Measurements from ENCODE around the gene LAMB1. TPM values are rescaled to one million over a fixed set of nuclear protein-coding genes. Genes with fewer than 3 reads are reported as not detected.

LAMB1 gene
- total RNA-seq, 1 experiment from 2014 or later, result 431 TPM

- intact Hi-C loops (cut with micrococcal nuclease; ENCODE audit: unreplicated experiment), result no loop called here
- Mint-ChIP-seq H3K9me3 (ENCODE audit: unreplicated experiment) (no peaks in the 10 kb centered on the region), H3K36me3 (ENCODE audit: insufficient read depth, unreplicated experiment) (no peaks in the 10 kb centered on the region), H3K27ac (ENCODE audit: unreplicated experiment) (peak overlapping the region; percentile 23), H3K4me1 (ENCODE audit: low read depth, unreplicated experiment) (peaks cover 43% of the 10 kb centered on the region), H3K4me3 (ENCODE audit: unreplicated experiment) (no peak overlapping the region), H3K27me3 (ENCODE audit: insufficient read depth, unreplicated experiment) (no peaks in the 10 kb centered on the region)
- no peak for DNase-seq
- ChIA-PET POLR2A (no interaction called here), CTCF (interaction anchor here (0.6 kb wide), 1 partner anchor 10 kb away, joined by 3 read pairs; no protein-coding TSS in a partner anchor)
- Histone ChIP-seq H3K4me1 (peaks cover 45% of the 10 kb centered on the region), H3K27me3 (replicated peaks; ENCODE audit: control insufficient read depth, insufficient read depth, low read length) (no peaks in the 10 kb centered on the region), H3K36me3 (ENCODE audit: control insufficient read depth, insufficient read depth, low read length) (no peaks in the 10 kb centered on the region), H3K4me3 (ENCODE audit: low read depth, low read length) (no peak overlapping the region), H3K9me3 (no peaks in the 10 kb centered on the region)
- no peak for TF ChIP-seq CTCF (IDR thresholded peaks at IDR 0.05; ENCODE audit: insufficient read depth in 1 of 2, low read depth in 1 of 2, low read length in 1 of 2, severe bottlenecking in 1 of 2, unreplicated experiment in 1 of 2)
- no TSS peak for BruUV-seq (replicated peaks)
Measured at GRCh38 chr7:108029034-108029433, 26.1 kb upstream of the LAMB1 start.

DNA sequence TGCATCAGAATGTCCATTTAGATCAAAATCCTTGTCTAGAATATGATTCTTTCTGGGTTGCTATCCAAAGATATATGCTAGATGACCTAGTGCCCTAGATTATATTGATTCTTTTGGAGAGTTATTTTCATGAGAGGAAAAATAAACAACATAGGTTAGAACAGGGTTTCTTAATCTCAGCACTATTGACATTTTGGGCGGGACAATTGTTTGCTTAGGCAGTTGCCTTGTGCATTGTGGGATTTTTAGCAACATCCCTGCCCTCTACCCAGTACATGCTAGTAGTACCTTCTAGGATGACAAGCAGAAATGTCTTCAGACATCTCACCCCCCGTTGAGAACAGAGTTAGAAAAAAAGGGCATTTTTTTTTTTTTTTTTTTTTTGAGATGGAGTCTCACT lies 25.1 kb upstream of the LAMB1 start:
- DNase-seq, result peak; percentile 44 to 54
- H3K4me1 ChIP-seq, result peaks cover 36% of the 10 kb centered on the region
- TF ChIP-seq CTCF (IDR thresholded peaks at IDR 0.05; ENCODE audit: insufficient read depth in 1 of 2, low read depth in 1 of 2, low read length in 1 of 2, severe bottlenecking in 1 of 2, unreplicated experiment in 1 of 2), result no peak
- no peak overlapping the region for H3K4me3 ChIP-seq (ENCODE audit: low read depth, low read length)
- intact Hi-C loops (cut with micrococcal nuclease; ENCODE audit: unreplicated experiment), result loop anchor here (1.0 kb wide), 1 partner anchor 13 kb away; no protein-coding TSS in a partner anchor
- peaks cover 34% of the 10 kb centered on the region for H3K4me1 Mint-ChIP-seq (ENCODE audit: low read depth, unreplicated experiment)
- H3K9me3 ChIP-seq, result no peaks in the 10 kb centered on the region
- H3K36me3 Mint-ChIP-seq (ENCODE audit: insufficient read depth, unreplicated experiment), result no peaks in the 10 kb centered on the region
- no peak overlapping the region for H3K27ac Mint-ChIP-seq (ENCODE audit: unreplicated experiment)
- no TSS peak for BruUV-seq (replicated peaks)
- no peaks in the 10 kb centered on the region for H3K27me3 Mint-ChIP-seq (ENCODE audit: insufficient read depth, unreplicated experiment)
- POLR2A ChIA-PET, result no interaction called here
- CTCF ChIA-PET, result no interaction called here
- H3K9me3 Mint-ChIP-seq (ENCODE audit: unreplicated experiment), result no peaks in the 10 kb centered on the region
- H3K27me3 ChIP-seq (replicated peaks; ENCODE audit: control insufficient read depth, insufficient read depth, low read length), result no peaks in the 10 kb centered on the region
- H3K36me3 ChIP-seq (ENCODE audit: control insufficient read depth, insufficient read depth, low read length), result no peaks in the 10 kb centered on the region
- H3K4me3 Mint-ChIP-seq (ENCODE audit: unreplicated experiment), result no peak overlapping the region

DNA sequence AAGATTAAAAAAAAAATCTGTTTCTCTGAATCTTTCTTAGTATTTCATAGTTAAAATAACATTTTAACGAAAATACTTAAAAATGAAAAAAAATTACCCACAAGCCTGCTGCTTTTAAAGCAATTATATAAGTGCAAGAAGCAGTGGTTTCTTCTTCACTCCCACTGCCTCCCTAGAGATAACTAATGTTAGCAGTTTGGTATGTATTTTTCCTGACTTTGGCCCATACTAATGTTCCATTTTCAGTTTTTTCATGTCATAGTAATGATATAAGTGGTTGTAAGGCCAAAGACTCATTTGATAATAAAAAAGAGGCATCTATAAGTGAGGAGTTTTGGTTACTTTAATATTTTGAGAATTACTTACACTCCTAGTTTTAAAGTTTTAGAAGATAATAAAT lies 24.3 kb upstream of the LAMB1 start:
- no peak for DNase-seq
- ChIA-PET CTCF (no interaction called here), POLR2A (no interaction called here)
- intact Hi-C loops (cut with micrococcal nuclease; ENCODE audit: unreplicated experiment), result no loop called here
- H3K27me3 ChIP-seq (replicated peaks; ENCODE audit: control insufficient read depth, insufficient read depth, low read length), result no peaks in the 10 kb centered on the region
- H3K36me3 Mint-ChIP-seq (ENCODE audit: insufficient read depth, unreplicated experiment), result no peaks in the 10 kb centered on the region
- no peak overlapping the region for H3K27ac Mint-ChIP-seq (ENCODE audit: unreplicated experiment)
- no TSS peak for BruUV-seq (replicated peaks)
- peaks cover 30% of the 10 kb centered on the region for H3K4me1 ChIP-seq
- no peaks in the 10 kb centered on the region for H3K9me3 ChIP-seq
- H3K4me3 ChIP-seq (ENCODE audit: low read depth, low read length), result no peak overlapping the region
- no peaks in the 10 kb centered on the region for H3K27me3 Mint-ChIP-seq (ENCODE audit: insufficient read depth, unreplicated experiment)
- TF ChIP-seq CTCF (IDR thresholded peaks at IDR 0.05; ENCODE audit: insufficient read depth in 1 of 2, low read depth in 1 of 2, low read length in 1 of 2, severe bottlenecking in 1 of 2, unreplicated experiment in 1 of 2), result no peak
- H3K4me1 Mint-ChIP-seq (ENCODE audit: low read depth, unreplicated experiment), result peaks cover 31% of the 10 kb centered on the region
- no peaks in the 10 kb centered on the region for H3K36me3 ChIP-seq (ENCODE audit: control insufficient read depth, insufficient read depth, low read length)
- no peaks in the 10 kb centered on the region for H3K9me3 Mint-ChIP-seq (ENCODE audit: unreplicated experiment)
- no peak overlapping the region for H3K4me3 Mint-ChIP-seq (ENCODE audit: unreplicated experiment)

All from Caco-2 (cell line).